T-helper 22 cell (primary cell): ENCODE data around the gene ATG101.
A peak's percentile ranks its signal among the peaks of the same experiment; 100 is the strongest.

Experiments
- DNase-seq: peaks from one replicate; pipeline ENCODE4 v3.0.0-alpha.2; 2020; ENCODE audit warnings: low read depth

Gene ATG101

DNA sequence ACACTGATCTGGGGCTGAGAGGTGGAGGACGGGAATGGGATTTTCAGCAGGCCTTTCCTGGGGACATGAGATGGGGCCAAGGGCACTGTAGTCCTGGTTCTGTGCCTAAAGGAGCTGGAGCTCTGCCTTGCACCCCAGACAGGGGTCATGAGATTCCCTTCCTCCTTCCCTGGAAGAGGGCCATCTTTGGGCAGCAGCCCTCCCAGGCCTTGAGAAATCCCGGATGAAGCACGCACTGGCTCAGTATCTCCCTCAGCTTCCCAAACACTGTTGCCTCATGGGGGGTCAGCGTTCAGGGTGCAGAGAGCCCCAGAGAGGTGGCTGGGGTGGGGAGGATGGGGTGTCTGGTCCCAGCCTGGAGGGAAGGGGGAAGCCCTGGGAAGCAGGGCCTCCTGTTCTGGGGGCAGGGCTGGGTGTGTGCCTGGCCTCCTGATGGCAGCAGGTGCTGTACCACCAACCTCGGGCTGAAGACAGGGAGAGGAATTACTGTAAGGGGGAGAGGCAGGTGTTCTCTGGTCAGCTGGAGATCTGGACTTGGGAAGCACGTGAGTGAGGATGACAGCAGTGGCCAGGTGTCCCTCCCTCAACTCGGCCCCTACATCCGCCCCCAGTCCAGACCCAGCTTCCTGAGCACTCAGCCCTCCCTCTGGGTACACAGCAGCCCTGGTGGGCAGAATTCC is 26.9 kb upstream of the ATG101 start:
- no peak for DNase-seq

DNA sequence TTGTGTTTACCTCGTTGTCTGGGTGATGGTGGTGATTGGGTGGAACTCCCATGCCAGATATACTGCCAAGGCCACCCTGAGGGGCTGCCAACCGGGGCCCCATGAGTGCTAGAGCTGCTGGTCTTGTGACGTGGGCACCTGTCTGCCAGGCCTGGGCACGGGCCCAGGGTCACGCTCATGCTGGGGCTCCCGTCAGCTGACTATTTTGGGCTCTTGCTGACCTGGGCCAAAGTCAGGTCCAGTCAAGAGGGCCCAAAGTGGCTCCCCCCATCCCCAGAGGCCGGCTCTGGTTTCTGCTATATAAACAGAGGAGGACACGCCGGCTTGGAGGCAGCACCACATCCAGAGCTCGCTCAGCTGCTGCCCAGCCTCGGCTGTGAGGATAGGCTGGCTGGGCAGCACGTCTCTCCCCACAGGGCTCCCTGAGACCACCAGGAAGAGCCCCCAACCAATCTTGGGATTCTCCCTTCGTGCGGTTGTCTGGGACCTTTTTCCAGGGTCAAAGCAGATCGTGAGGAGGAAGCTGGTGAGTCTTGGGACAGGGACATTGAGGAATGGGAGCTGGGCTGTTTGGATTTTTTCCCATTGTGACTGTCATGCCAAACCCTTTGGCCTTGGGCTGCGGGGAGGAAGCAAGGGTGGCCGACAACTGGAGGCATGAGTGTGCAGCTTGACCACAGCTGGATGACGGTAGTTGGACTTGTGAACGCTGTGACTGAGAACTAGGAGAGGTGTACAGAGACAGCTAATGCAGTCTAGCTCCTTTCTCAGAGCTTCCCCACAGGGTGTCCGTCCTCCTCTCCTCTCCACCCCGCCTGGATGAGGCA is 26.2 kb upstream of the ATG101 start:
- DNase-seq, result no peak

DNA sequence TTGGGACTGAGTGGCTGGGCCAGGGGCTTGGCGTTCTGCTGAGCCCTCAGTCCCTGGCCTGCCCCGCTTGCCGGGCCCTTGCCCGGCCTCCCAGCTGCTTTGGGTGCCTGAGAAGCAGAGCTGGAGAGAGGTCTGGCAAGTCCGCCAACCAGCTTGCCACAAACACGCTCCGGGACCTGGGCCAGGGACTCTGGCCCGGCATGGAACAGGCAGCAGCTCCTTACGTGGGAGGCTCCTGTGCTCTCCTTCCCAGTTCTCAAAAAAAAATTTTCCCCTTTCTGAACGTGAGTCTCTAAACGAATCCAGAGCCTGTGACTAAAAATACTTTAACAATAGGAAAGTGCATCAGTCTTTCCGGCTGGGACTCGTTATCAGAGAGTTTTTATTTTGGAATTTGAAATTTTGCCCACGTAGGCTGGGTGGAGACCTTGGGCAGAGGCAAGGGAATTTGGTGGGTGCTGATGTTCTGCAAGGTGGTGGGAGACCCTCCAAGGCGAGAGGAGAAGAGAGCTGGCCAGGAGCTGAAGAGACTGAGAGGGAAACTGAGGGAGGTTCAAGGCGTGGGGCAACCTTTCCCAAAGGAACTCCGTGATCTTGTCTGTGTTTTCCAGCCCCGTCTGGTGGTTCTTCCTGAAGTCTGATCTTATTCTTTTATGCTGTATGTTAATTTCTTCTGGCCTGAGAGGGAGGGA is 25.3 kb upstream of the ATG101 start:
- no peak for DNase-seq

DNA sequence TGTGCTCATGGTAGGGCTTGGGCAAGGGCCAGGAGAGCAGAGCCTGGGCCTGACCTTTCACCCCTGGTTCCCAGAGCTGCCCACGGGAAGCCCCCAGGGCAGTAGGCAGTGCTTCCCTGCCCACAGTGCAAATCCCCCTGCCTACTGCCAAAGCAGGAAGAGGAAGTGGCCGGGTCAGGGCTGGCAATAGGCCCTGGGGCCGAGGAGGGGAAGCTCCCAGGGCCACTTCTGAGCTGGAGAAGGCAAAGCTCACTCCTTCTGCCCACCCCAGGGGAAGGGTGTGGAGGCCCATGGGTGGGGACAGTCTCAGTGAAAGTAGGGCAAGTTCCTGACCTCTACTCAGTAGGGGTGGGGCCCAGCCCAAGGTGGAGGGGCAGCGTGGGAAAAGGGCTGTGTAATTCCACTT is 24.0 kb upstream of the ATG101 start:
- DNase-seq, result no peak

DNA sequence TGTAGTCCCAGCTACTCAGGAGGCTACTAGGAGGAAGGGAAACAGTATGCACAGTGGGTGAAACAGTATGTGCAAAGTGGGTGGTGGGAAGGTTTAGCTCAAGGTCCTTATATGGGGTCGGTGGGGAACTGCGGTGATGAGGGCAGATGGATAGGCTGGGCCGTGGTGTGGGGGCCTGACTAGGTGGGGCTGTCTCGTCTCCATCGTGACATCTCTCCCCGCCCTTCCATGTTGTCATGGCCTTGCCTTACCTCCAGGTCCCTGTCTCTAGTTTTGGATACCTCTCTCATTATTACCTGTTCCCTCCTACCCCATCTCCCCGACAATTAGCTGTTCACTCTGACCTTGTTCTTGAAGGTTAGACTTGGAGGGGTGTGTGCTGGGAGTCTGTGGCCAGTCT is 22.9 kb upstream of the ATG101 start:
- no peak for DNase-seq

DNA sequence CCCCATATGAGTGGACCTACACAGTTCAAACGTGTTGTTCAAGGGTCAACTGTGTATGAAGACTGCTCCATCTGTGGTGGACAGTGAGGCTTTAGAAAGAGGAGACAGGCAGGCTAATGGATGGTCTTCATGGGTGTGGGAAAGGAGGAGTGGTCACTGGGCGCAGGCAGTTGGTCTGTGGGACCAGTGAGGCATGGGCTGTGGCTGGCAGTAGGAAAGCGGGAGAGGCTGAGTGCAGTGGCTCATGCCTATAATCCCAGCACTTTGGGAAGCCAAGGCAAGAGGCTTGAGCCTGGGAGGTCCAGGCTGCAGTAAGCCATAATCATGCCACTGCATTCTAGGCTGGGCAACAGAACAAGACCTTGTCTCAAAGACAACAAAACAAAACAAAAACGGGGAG is 20.5 kb upstream of the ATG101 start:
- DNase-seq, result no peak

DNA sequence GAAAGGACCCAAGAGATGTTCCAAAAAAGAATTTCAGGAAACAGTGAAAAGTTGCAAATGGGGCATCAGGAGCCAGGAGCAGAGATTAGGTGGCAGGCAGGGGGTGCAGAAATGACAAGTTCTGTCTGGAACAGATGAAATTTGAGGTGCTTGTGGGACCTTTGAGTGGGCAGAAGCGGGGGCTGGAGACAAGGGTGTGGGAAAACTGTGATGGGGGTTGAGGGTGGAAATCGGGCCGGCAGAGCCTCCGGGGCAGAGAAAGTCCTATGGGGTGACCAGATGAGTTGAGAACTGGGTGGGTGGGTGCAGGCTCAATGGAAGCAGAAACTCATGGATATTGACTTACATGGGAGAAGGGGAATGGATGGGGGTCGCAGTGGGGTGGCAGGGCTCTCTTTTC is 20.1 kb upstream of the ATG101 start:
- DNase-seq, result no peak

DNA sequence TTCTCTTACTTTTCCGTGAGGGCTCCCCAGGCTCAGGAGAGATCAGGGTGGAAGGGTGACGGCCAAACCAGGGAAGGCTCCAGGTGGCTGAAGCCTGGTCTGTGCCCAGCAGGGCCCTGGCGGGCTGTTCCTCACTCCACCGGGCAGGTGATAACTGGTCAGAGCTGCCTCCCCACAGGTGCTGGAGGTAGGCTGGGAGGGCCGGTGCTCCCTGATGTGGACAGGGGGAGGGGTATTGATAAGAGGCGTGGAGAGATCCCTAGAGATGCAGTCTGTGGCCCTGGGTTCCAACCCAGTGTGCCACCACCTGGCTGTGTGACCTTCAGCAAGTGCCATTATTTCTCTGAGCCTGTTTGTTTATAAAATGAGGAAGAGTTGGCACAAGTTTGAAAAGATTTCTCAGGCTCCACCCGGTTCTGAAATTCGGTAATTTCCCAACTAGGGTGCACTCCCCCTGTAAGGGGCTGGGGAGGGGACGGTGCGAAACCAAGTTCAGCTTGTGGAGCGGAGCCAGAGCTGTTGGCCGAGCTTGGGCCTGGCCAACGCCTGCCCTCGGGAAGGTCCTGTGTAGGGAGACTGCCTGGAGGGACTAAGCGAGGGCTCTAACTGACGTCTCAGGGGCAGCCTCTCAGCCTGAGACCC is 19.5 kb upstream of the ATG101 start:
- DNase-seq, result no peak

DNA sequence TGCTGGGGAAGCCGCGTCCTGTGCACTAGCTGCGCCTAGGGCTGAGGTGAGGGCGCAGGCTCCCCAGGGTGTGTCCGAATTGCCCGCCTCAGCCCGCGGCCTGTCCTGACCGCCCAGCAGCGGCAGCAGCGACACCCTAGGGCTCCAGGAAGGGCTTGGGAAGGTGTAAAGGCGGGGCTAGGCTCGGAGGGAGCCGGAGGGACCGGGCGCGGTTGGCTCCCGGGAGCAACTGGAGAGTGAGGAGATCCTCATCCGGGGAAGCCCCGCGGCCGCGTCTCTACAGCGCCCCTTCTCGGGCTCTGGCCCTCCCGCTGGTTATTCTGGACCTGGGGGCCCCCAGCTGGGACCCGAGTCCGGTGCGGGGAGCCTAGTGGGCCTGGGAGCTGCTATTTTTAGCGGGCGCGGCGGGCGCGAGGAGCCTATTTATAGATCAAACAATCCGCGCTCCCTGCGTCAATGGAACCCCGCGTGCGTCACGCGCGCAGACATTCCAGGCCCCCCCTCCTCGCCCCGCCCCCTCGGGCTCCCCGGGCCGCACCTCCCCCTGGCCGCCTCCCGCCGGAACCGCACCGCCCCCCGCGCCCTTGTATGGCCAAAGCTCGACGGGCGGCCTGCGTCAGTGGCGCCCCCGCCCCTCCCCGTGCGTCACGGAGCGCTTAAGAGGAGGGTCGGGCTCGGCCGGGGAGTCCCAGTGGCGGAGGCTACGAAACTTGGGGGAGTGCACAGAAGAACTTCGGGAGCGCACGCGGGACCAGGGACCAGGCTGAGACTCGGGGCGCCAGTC is 18.8 kb upstream of the ATG101 start, which contains the start of gene NR4A1:
Gene NR4A1, plus strand, starts transcription at position 685 of the 784 bp plus-strand sequence. CDS start 2,887 bp downstream, outside the sequence.
- peak; percentile 99 for DNase-seq

DNA sequence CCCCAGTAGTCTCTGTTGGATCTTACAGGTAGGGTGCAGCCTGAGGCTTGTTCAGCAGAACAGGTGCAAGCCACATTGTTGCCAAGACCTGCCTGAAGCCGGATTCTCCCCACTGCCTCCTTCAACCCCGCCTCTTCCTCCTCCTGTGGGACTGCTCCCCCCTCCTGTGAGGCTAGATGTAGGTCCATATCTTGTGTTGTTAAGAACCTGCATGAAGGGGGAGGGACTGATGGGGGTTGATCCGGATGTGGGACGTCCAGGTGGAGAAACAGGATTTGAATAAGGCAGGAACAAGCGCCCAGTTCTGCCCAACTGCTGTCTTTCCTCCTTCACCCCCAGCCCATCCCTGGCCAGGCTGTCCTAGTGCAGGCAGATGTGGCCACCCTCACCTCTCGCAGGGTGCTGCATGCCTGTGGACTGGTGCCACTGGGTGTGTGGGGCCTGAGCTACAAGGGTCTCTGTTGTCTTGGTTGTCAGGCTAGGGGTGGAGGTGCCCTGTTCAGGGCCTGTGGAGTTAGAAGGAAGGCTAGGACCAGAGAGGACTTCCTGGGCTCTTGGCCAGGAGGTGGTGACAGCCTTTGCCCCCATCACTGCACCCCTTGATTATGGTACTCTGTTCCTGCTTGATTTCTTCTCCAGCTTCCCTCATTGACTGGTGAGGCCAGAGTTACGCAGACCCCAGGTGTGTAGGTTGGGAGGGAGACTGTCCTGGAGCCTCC is 17.2 kb upstream of the ATG101 start:
- DNase-seq, result no peak

DNA sequence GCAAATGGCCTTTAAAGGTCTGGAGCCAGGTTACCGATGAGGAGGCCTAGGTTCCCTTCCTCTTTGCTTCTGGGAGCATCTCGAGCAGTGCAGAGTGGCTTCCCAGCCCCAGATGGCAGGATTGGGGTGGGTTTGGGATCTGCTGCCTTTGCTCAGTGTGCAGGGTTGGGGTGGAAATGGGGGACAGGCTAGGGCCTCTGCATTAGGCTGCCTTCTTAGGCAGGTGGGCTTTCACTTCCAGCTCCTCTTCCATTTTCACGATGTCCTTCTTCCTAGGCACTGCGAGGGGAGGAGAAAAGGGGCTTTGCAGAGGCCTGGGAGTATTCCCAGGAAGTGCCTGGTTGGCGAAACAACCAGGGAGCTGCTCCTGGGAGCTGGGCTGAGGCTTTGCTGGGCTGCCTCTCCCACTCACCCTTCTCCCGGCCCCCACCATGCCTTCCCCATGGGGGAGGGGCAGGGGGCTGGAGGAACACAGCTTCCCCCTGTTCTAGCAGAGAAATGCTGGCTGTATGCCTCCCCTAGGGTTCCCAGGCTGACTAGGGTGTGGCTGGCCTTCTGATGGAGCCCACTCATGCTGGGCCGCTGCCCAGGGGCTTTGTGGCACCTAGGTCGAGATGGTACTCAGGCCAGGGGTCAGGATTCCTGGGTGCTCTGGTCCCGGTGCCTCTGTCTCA is 16.1 kb upstream of the ATG101 start:
- DNase-seq, result no peak

DNA sequence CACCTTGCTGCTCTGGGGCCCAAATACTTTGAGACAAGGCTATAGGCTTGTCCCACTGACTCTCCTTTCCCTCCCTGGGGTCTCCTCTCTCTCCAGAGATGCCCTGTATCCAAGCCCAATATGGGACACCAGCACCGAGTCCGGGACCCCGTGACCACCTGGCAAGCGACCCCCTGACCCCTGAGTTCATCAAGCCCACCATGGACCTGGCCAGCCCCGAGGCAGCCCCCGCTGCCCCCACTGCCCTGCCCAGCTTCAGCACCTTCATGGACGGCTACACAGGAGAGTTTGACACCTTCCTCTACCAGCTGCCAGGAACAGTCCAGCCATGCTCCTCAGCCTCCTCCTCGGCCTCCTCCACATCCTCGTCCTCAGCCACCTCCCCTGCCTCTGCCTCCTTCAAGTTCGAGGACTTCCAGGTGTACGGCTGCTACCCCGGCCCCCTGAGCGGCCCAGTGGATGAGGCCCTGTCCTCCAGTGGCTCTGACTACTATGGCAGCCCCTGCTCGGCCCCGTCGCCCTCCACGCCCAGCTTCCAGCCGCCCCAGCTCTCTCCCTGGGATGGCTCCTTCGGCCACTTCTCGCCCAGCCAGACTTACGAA is 15.4 kb upstream of the ATG101 start:
- no peak for DNase-seq

DNA sequence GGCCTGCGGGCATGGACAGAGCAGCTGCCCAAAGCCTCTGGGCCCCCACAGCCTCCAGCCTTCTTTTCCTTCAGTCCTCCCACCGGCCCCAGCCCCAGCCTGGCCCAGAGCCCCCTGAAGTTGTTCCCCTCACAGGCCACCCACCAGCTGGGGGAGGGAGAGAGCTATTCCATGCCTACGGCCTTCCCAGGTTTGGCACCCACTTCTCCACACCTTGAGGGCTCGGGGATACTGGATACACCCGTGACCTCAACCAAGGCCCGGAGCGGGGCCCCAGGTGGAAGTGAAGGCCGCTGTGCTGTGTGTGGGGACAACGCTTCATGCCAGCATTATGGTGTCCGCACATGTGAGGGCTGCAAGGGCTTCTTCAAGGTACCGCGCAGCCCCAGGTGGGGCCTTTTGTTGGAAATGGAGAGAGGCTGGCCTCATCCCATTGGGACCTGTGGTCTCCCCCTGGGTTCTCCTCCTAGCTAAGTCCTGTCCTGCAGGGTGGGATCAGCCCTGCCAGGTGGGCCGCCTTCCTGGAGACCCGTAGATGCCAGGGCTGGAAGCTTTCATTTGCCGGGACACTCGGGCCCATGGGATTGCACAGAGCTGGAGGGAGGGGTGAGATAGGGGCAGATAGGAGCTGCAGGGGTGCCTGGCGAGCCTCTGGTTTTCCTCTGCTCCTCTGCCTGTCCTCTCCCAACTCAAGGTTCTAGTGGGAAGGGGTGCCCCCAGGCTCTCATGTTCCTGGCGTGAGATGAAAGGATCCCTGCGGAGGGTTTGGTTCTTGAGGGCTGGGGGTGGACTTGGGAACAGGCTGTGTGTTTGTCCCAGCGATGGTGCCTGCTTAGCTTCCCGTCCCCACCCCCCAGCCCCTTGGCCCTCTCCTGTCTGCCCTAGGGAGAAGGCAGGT is 14.7 kb upstream of the ATG101 start:
- no peak for DNase-seq

DNA sequence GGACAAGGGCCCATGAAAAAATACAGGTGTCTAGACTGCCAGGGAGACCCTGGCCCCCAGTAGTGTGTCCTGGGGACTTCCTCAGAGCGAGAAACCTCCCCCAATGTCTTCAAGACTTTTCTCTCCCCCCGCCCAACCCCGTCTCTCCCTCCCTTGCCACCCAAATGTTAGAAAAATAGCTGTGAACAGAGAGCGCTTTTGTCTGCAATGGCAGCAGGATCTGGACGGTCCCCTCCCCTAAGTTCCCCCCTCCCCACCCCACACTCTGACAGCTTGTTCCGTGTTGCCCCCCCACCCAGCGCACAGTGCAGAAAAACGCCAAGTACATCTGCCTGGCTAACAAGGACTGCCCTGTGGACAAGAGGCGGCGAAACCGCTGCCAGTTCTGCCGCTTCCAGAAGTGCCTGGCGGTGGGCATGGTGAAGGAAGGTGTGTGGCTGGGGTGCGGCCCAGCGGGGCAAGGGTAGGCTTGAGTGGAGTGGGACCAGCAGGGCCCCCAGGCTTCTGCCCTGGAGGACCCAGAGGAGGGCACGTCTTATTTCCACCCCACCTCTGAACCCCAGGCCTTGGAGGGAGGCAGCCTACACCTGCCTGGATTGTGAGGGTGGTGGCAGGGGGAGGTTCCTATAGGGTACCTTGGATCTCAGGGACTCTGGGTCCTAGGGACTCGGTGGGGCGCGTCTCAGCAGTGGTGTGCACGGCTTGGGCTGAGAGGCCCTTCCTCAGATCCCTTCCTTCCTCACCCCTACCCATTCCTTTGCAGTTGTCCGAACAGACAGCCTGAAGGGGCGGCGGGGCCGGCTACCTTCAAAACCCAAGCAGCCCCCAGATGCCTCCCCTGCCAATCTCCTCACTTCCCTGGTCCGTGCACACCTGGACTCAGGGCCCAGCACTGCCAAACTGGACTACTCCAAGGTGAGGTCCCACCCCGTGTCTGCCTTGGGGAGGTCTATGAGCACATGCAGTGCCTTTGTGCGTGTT is 13.8 kb upstream of the ATG101 start:
- no peak for DNase-seq

DNA sequence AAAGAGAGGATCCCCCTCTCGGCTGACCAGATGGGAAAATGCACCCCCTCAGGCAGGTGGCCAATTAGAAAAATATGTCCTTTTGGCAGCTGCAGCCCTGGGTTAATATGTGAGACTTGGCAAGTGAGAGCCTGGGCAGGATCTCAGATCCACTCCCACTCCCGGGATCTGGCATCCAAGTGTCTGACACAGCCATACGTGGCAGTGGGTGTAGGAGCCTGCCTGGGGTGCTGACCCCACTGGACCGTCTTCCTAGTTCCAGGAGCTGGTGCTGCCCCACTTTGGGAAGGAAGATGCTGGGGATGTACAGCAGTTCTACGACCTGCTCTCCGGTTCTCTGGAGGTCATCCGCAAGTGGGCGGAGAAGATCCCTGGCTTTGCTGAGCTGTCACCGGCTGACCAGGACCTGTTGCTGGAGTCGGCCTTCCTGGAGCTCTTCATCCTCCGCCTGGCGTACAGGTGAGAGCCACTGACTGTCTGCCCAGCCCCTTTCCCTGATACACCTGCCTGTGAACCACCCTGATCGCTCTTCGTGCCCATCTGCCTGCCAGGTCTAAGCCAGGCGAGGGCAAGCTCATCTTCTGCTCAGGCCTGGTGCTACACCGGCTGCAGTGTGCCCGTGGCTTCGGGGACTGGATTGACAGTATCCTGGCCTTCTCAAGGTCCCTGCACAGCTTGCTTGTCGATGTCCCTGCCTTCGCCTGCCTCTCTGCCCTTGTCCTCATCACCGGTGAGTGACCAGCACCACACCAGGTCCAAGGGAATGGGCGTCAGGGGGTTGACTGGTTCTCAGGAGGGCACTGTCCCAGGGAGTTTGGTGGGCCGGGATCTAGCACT is 12.8 kb upstream of the ATG101 start:
- no peak for DNase-seq

DNA sequence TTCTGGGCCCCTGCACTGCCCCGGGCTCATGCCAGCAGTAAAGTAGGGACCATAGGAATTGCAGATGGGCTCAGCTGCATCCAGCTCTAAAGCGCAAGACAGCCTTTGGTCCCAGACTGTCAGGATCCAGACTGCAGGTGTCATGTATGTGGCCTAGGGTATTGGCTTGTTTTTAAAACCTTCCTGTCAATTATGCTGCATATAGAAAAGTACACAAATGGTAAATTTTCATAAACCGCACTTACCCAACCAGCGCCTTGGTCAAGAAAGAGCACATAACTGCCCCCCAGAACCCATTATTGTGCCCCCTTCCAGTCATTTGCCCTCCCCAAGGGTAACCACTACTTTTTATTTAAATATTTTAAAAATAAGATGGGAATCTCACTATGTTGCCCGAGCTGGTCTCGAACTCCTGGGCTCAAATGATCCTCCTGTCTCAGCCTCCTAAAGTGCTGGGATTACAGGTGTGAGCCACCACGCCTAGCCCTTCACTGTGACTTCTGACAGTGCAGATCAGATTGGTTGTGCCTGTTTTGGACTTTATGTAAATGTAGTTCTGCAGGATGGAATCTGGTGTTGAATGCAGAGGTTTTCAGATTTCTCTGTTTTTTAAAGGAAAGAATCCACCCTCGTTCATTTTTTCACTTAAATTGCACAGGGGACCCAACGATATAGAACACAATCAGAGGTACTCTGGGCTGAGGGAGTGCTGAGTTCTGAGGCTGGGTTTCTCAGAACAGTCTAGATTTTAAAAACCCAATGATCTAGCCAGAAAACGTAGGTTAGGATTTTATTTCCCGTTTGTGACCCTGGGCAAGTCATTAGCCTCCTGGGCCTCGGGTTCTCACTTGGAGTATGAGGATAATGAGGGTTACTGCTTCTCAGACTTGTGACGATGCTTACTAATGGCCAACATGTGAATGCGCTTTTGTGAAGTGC is 11.9 kb upstream of the ATG101 start:
- no peak for DNase-seq
